ENCODE data around the gene DUS3L. TPM values are rescaled to one million over a fixed set of nuclear protein-coding genes. Genes with fewer than 3 reads are reported as not detected.

DUS3L gene
- total RNA-seq, 1 experiment from 2014 or later: 67.0 TPM

- Mint-ChIP-seq H3K36me3 (ENCODE audit: insufficient read depth in 1 of 3, low read depth in 3 of 3) (no peaks in the 10 kb centered on the region), H3K27me3 (ENCODE audit: low read depth) (peaks cover 17% of the 10 kb centered on the region), H3K4me3 (no peak overlapping the region), H3K9me3 (no peaks in the 10 kb centered on the region), H3K27ac (no peak overlapping the region), H3K4me1 (peaks cover 10 to 14% of the 10 kb centered on the region in 2 experiments)
- Histone ChIP-seq H3K18ac (ENCODE audit: insufficient read length, low read depth, low read length) (no peak overlapping the region), H3K9me3 (ENCODE audit: control insufficient read depth, low read depth, low read length) (no peaks in the 10 kb centered on the region), H2AK5ac (ENCODE audit: insufficient read length, low read length) (no peak overlapping the region), H3K79me1 (ENCODE audit: insufficient read depth, low read depth, low read length, poor library complexity, severe bottlenecking) (no peaks in the 10 kb centered on the region), H3K23me2 (ENCODE audit: insufficient read length, low read depth, low read length, poor library complexity, severe bottlenecking) (peaks cover 2% of the 10 kb centered on the region), H3K4ac (ENCODE audit: low read depth, low read length) (no peak overlapping the region), H4K5ac (ENCODE audit: insufficient read length, low read depth, low read length) (no peak overlapping the region), H3K27me3 (ENCODE audit: insufficient read depth, low read length) (no peaks in the 10 kb centered on the region; the same call in 1 of the 2 replicates), H4K91ac (ENCODE audit: insufficient read length, low read depth, low read length) (no peak overlapping the region), H2BK15ac (ENCODE audit: low read depth, low read length) (no peak overlapping the region), H4K8ac (replicated peaks; ENCODE audit: insufficient read length, low read depth, low read length) (no peak overlapping the region), H4K20me1 (ENCODE audit: control insufficient read depth, insufficient read depth, insufficient read length) (no peaks in the 10 kb centered on the region), H3T11ph (ENCODE audit: low read length) (no peak overlapping the region), H3K79me2 (ENCODE audit: insufficient read depth, low read length) (no peaks in the 10 kb centered on the region), H3K4me1 (ENCODE audit: insufficient read depth, low read length) (no peaks in the 10 kb centered on the region), H2BK5ac (ENCODE audit: insufficient read length, low read length) (no peak overlapping the region), H3K23ac (ENCODE audit: insufficient read length, low read depth, low read length) (no peak overlapping the region), H3K27ac (ENCODE audit: insufficient read length, low read depth, low read length) (no peak overlapping the region), H3K9ac (ENCODE audit: extremely low read depth, insufficient read length, low read length) (no peak overlapping the region), H2AFZ (ENCODE audit: low read length) (no peak overlapping the region), H2BK20ac (ENCODE audit: low read depth, low read length, poor library complexity, severe bottlenecking) (no peak overlapping the region), H3K56ac (ENCODE audit: insufficient read length, low read depth, low read length) (no peak overlapping the region), H2BK12ac (ENCODE audit: insufficient read length, low read depth, low read length) (no peak overlapping the region), H2BK120ac (ENCODE audit: low read depth, low read length, poor library complexity, severe bottlenecking) (no peak overlapping the region), H3K14ac (ENCODE audit: insufficient read depth, low read length) (no peak overlapping the region), H3K4me2 (ENCODE audit: insufficient read depth, insufficient read length, low read length) (no peak overlapping the region)
- no CpG with 5 or more reads among the region's 10 CpGs for WGBS (ENCODE audit: extremely low coverage, insufficient read length, low lambda C conversion rate)
- TF ChIP-seq CTCF (conservative IDR thresholded peaks at IDR 0.05): no peak
- DNase-seq: no peak
Observed at GRCh38 chr19:5809469-5809868, 18.5 kb upstream of the DUS3L start.
